Measurements from ENCODE around the gene DOCK11.
"Not testable (repeated sequence)": the region's sequence is repeated elsewhere in the genome, so short reads cannot be mapped to it uniquely, and the experiment has no call there.

DOCK11 gene

GRCh38 chrX:118675966-118676349 is 180.3 kb downstream of the DOCK11 start:
- FAIRE-seq (no peak), DNase-seq (ENCODE audit: extremely low spot score, insufficient read length, low read depth) (no peak)

- no peak for DNase-seq (ENCODE audit: extremely low spot score, insufficient read length, low read depth)
- no peak for FAIRE-seq
These were observed 181.7 kb downstream of the DOCK11 start for GRCh38 chrX:118677318-118677717.

- FAIRE-seq (no peak), DNase-seq (ENCODE audit: extremely low spot score, insufficient read length, low read depth) (no peak)
These were observed 183.7 kb downstream of the DOCK11 start for GRCh38 chrX:118679290-118679689.

- no peak for DNase-seq (ENCODE audit: extremely low spot score, insufficient read length, low read depth)
- no peak for FAIRE-seq
These were observed 186.8 kb downstream of the DOCK11 start for GRCh38 chrX:118682258-118683014.

- FAIRE-seq, result no peak
- no peak for DNase-seq (ENCODE audit: extremely low spot score, insufficient read length, low read depth)
These were observed 189.8 kb downstream of the DOCK11 start for GRCh38 chrX:118685393-118685792.

GRCh38 chrX:118688935-118689334 is 193.3 kb downstream of the DOCK11 start:
- FAIRE-seq, result no peak
- DNase-seq (ENCODE audit: extremely low spot score, insufficient read length, low read depth), result no peak

GRCh38 chrX:118693843-118694242 is 198.2 kb downstream of the DOCK11 start:
- FAIRE-seq (no peak), DNase-seq (ENCODE audit: extremely low spot score, insufficient read length, low read depth) (no peak)

- FAIRE-seq (no peak), DNase-seq (ENCODE audit: extremely low spot score, insufficient read length, low read depth) (no peak)
These were observed 199.0 kb downstream of the DOCK11 start for GRCh38 chrX:118694638-118695037.

- FAIRE-seq, result no peak
- no peak for DNase-seq (ENCODE audit: extremely low spot score, insufficient read length, low read depth)
These were observed 203.0 kb downstream of the DOCK11 start for GRCh38 chrX:118698516-118699170.

GRCh38 chrX:118702741-118703140 is 207.1 kb downstream of the DOCK11 start:
- no peak for DNase-seq (ENCODE audit: extremely low spot score, insufficient read length, low read depth)
- FAIRE-seq, result no peak

GRCh38 chrX:118706681-118707080 is 211.1 kb downstream of the DOCK11 start:
- FAIRE-seq, result no peak
- no peak for DNase-seq (ENCODE audit: extremely low spot score, insufficient read length, low read depth)

GRCh38 chrX:118714521-118714920 is 218.9 kb downstream of the DOCK11 start:
- DNase-seq (ENCODE audit: extremely low spot score, insufficient read length, low read depth), result no peak
- FAIRE-seq, result no peak

- FAIRE-seq; DNase-seq (ENCODE audit: extremely low spot score, insufficient read length, low read depth): not testable (repeated sequence)
These were observed 220.3 kb downstream of the DOCK11 start for GRCh38 chrX:118715917-118716316.

GRCh38 chrX:118716833-118717232 is 221.2 kb downstream of the DOCK11 start:
- not testable (repeated sequence) for DNase-seq (ENCODE audit: extremely low spot score, insufficient read length, low read depth); FAIRE-seq

GRCh38 chrX:118717678-118718391 is 222.2 kb downstream of the DOCK11 start:
- FAIRE-seq (no peak), DNase-seq (ENCODE audit: extremely low spot score, insufficient read length, low read depth) (no peak)

GRCh38 chrX:118718737-118719136 is 223.1 kb downstream of the DOCK11 start:
- no peak for FAIRE-seq

GRCh38 chrX:118720058-118720707 is 224.6 kb downstream of the DOCK11 start:
- DNase-seq (ENCODE audit: extremely low spot score, insufficient read length, low read depth) (no peak), FAIRE-seq (no peak)

More at GRCh38 chrX:118718737-118719136, 223.1 kb downstream of the DOCK11 start:
- DNase-seq (ENCODE audit: extremely low spot score, insufficient read length, low read depth), result no peak

- FAIRE-seq (no peak), DNase-seq (ENCODE audit: extremely low spot score, insufficient read length, low read depth) (no peak)
These were observed 227.8 kb downstream of the DOCK11 start for GRCh38 chrX:118723376-118723775.

- DNase-seq (ENCODE audit: extremely low spot score, insufficient read length, low read depth), result no peak
- FAIRE-seq, result peak; percentile 49
These were observed 228.8 kb downstream of the DOCK11 start for GRCh38 chrX:118724365-118724764.

GRCh38 chrX:118724775-118725174 is 229.2 kb downstream of the DOCK11 start:
- no peak for DNase-seq (ENCODE audit: extremely low spot score, insufficient read length, low read depth)
- no peak for FAIRE-seq

Measured in GM18507 (cell line).